IPS-18c (cell line): ENCODE measurements around the gene TTLL8.
A peak's percentile ranks its signal among the peaks of the same experiment; 100 is the strongest.

Source experiments
- H3K4me3 ChIP-seq: 2 replicates; pipeline ENCODE4 v1.7.0; 2013; ENCODE audit warnings: low read depth, mild to moderate bottlenecking, low read length, moderate library complexity; ENCODE audit not compliant: insufficient read depth
- H3K9me3 ChIP-seq: one replicate; pipeline ENCODE4 v1.6.1; 2013; ENCODE audit warnings: mild to moderate bottlenecking, low read length, moderate library complexity; ENCODE audit not compliant: control insufficient read depth, insufficient read depth

Gene TTLL8

GRCh38 chr22:50002791-50003190 lies 55.3 kb downstream of the TTLL8 start:
- Histone ChIP-seq H3K9me3 (no peaks in the 10 kb centered on the region), H3K4me3 (no peak overlapping the region)

GRCh38 chr22:50001388-50002231 lies 56.5 kb downstream of the TTLL8 start:
- no peaks in the 10 kb centered on the region for H3K9me3 ChIP-seq
- no peak overlapping the region; the same call in 1 of the 2 replicates for H3K4me3 ChIP-seq

DNA sequence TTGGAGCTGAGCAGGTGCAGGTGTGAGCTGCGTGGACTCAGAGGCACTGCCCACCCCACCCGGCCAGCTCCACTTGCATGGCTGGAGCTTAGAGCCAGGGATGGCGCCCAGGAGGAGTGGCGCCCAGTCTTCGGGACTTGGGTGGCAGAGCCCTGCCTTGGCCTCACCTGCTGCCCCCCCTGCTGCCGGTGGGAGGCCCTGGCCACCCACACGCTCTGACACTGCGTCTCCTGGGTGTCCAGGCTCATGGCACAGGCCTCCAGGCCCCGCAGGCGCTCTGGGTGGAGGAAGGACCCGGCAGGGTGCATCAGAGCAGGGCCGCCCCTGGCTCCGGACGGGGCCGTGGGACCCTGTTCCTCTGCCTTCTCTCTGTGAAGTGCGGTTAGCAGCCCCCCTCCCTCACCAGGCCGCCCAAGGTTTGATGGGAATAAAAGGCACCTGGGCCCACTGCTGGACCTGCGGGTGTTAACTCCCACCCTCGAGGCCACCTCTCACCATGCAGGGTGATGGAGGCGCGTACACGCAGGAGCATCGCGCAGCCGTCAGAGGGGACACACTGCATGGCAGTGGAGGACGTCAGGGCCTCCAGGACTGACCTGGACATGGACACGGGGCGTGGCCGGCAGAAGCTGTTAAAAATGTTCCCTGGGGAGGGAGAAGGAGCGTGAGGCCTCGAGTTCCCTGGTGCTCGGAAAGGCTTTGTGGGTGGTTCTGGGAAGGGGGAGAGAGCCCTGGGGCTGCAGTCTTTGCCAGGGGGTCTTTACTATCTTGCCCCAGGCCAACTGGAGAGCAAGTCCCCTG lies 57.3 kb downstream of the TTLL8 start:
- Histone ChIP-seq H3K9me3 (no peaks in the 10 kb centered on the region), H3K4me3 (no peak overlapping the region)

GRCh38 chr22:49999946-50000586 lies 58.0 kb downstream of the TTLL8 start:
- H3K4me3 ChIP-seq = peak overlapping the region; percentile 55
- H3K9me3 ChIP-seq = no peaks in the 10 kb centered on the region

GRCh38 chr22:49999063-49999945 lies 58.8 kb downstream of the TTLL8 start:
- Histone ChIP-seq H3K9me3 (no peaks in the 10 kb centered on the region), H3K4me3 (peak overlapping the region; percentile 55)

DNA sequence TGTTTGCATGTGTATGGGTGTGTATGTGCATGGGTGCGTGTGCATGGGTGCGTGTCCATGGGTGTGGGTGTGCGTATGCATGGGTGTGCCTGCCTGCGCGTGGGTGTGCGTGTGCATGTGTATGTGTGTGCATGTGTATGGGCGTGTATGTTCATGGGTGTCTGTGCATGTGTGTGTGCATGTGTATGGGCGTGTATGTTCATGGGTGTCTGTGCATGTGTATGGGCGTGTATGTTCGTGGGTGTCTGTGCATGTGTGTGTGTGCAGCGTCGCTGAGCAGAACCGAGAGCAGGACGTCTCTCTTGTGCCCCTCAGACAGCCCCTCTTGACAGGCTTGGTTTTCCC lies 59.4 kb downstream of the TTLL8 start:
- Histone ChIP-seq H3K4me3 (no peak overlapping the region), H3K9me3 (no peaks in the 10 kb centered on the region)

GRCh38 chr22:49997932-49998717 lies 60.0 kb downstream of the TTLL8 start:
- no peaks in the 10 kb centered on the region for H3K9me3 ChIP-seq
- H3K4me3 ChIP-seq = no peak overlapping the region

- Histone ChIP-seq H3K4me3 (no peak overlapping the region), H3K9me3 (no peaks in the 10 kb centered on the region)
Measured at GRCh38 chr22:49997251-49997599, 60.9 kb downstream of the TTLL8 start.

DNA sequence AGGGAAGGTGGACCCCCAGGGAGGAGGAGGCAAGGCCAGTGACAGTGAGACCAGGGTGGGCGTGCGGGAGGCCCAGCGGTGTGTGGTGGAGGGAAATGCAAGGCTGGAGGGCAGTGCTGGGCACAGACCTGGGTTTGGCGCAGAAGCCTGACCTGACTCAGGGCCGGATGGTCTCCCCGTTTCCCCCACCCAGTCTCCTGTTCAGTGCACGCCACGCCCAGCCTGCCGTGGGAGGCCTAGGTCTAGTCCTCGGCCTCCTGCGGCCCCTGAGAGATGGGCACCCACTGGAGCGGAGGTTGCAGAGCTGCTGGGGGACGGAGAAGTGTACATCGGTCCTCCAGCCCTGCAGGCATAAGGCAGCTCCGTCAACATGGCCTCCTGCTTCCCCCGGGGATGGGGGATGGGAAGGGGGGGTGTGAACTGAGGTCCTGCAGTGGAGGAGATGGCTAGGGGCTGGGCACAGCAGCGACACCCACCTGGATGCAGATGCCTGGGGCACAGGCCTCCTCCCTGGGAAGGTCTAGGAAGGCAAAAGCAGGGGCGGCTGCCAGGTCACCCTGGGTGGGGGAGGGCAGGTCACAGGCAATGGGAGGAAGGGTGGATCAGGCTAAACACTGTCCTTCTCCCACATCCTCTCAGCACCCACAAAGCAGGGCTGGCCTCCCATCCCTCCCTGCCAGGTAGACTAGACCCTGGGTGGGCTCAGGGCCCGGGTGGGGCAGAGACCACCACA lies 61.4 kb downstream of the TTLL8 start:
- no peaks in the 10 kb centered on the region for H3K9me3 ChIP-seq
- no peak overlapping the region for H3K4me3 ChIP-seq

- no peak overlapping the region for H3K4me3 ChIP-seq
Measured at GRCh38 chr22:49996119-49996517, 62.0 kb downstream of the TTLL8 start.

DNA sequence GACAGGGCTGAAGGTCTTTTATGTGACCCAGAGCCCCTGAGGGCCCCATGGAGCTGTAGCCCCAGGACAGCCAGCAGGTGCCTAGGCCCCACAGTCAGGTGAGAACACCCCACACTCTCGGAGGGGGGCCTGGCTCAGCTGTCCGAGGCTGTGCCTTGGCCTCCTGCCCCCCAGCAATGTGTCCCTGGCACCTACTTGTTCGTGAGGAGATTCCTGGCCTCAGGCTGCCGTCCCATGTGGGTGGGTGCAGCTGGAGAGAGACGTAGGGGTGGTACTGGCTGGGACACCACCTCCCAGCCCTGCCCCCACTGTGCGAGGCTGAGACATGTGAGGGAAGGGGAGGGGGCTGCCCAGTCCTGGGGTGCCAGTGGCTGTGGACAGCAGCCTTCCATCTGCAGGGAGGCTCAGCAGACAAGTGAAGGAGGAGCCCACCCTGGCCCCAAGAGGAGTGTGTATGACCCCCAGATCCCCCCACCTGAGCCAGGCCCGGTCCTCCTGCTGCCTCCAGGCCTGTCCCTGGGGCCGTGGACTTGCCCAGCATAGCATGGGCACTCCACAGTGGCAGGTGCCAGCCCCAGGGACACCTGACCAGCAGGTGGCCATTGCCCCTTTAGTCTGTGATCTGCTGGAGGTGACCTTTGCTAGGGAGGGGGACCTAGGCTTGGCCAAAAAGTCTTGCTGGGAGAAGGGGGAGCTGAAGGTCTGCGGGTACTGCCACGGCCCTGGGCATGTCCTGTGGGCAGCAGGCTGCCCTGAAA lies 62.6 kb downstream of the TTLL8 start:
- no peak overlapping the region for H3K4me3 ChIP-seq
- peaks cover 3% of the 10 kb centered on the region for H3K9me3 ChIP-seq

More at GRCh38 chr22:49996119-49996517, 62.0 kb downstream of the TTLL8 start:
- no peaks in the 10 kb centered on the region for H3K9me3 ChIP-seq

- H3K9me3 ChIP-seq = peaks cover 3% of the 10 kb centered on the region
- no peak overlapping the region for H3K4me3 ChIP-seq
Measured at GRCh38 chr22:49995041-49995360, 63.1 kb downstream of the TTLL8 start.

DNA sequence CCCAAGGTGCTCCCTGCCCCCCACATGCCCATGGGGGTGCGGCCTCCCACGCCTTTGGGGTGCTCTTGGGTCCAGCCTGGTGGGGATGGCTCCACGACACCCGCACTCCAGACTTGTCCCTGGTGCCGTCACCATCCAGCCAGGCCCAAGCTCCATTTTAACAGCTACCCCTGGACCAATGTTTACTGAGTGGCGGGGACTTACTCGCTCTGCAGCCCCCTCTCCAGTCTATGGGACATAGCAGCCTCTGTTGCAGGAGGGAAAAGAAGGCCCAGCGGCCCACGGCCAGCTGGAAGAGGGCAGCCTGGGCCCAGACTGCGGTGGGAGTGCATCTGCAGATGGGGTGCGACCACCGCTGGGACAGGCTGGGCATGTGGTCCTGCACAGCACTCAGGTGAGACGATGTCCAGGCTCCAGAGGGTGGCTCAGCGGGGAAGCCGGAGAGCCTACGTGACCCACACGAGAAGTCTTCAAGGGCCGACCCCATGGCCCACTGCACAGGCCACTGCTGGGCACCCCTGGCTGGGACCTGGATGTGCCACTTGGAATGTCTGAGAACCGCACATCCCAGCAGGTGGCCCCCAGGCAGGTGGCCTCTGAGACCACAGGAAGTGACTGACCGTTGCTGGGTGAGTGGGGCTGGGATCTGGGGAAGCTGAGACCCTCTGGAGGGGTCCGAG lies 63.6 kb downstream of the TTLL8 start:
- Histone ChIP-seq H3K4me3 (no peak overlapping the region), H3K9me3 (peaks cover 3% of the 10 kb centered on the region)

- H3K9me3 ChIP-seq = peaks cover 3% of the 10 kb centered on the region
- H3K4me3 ChIP-seq = no peak overlapping the region
Measured at GRCh38 chr22:49993649-49994360, 64.3 kb downstream of the TTLL8 start.
